Ovary (tissue), 3 donors: ENCODE measurements around the gene KIF26A.

Source experiments
- CTCF ChIP-seq, 3 donors: fragments of 450-650 bp in 2 of 3; fragments of 200-600 bp in 1 of 3; IDR thresholded peaks; one replicate each; pipeline versions ENCODE4 v1.5.1 to v1.8.0; 2016 to 2022; ENCODE audit warnings: antibody characterized with exemption in 3 of 3, mild to moderate bottlenecking in 1 of 3
- EP300 ChIP-seq: sonication (generic); formaldehyde crosslinking; IDR thresholded peaks from one replicate; pipeline ENCODE4 v1.6.1; 2017; ENCODE audit warnings: antibody characterized with exemption
- POLR2A ChIP-seq: fragments of 450-650 bp; IDR thresholded peaks from one replicate; pipeline ENCODE4 v1.6.1; 2017; ENCODE audit warnings: antibody characterized with exemption, mild to moderate bottlenecking, moderate library complexity
- donor health status: DM: no; HTN: no; CAD: no.

- TF ChIP-seq CTCF (IDR thresholded peaks at IDR 0.05) (no peak), POLR2A (no peak), EP300 (no peak)
Observed at GRCh38 chr14:104161602-104162367, 23.4 kb downstream of the KIF26A start.
